Right atrium auricular region (tissue), 2 donors: Measurements from ENCODE around the gene UNC13C. TPM values are rescaled to one million over a fixed set of nuclear protein-coding genes. Genes with fewer than 3 reads are reported as not detected.

ENCODE experiments used
- DNase-seq: peaks from one replicate; pipeline ENCODE4 v3.0.0-alpha.2; 2019; ENCODE audit warnings: low spot score
- H3K27ac ChIP-seq, 2 donors: fragments of 200-600 bp; sonication (generic); 1 replicate in 1 of 2; 2 replicates in 1 of 2; pipeline ENCODE4 v1.5.1; 2016 to 2019
- H3K27me3 ChIP-seq, 2 donors: fragments of 200-600 bp; sonication (generic); one replicate each; pipeline versions ENCODE4 v1.5.1 to v1.6.0; 2017 to 2019
- H3K36me3 ChIP-seq: fragments of 200-600 bp; sonication (generic); one replicate; pipeline ENCODE4 v1.5.1; 2016
- H3K4me1 ChIP-seq, 2 donors: fragments of 200-600 bp; sonication (generic); one replicate each; pipeline versions ENCODE4 v1.5.1 to v1.6.0; 2017 to 2019
- H3K4me3 ChIP-seq, 2 donors: fragments of 200-600 bp; sonication (generic); 1 replicate in 1 of 2; 2 replicates in 1 of 2; pipeline ENCODE4 v1.5.1; 2017 to 2019; ENCODE audit warnings: mild to moderate bottlenecking in 1 of 2, moderate library complexity in 1 of 2
- H3K9me3 ChIP-seq, 2 donors: fragments of 200-600 bp; sonication (generic); one replicate each; pipeline ENCODE4 v1.5.1; 2019
- total RNA-seq, 2 donors: library from RNA; depleted of rRNA; stranded (reverse); fragments of >200 nt; gene quantifications; one replicate each; pipeline ENCODE4 v1.1.0, GENCODE V29; 2016
- TF ChIP-seq, protein P1 (sequence below), 2 donors: fragments of 200-600 bp; sonication (generic); IDR thresholded peaks; one replicate each; pipeline ENCODE4 v1.5.1; 2019; ENCODE audit warnings: antibody characterized with exemption in 2 of 2

Gene UNC13C
- total RNA-seq, 2 donors from 2014 or later = 0.19 to 0.31 TPM

DNA sequence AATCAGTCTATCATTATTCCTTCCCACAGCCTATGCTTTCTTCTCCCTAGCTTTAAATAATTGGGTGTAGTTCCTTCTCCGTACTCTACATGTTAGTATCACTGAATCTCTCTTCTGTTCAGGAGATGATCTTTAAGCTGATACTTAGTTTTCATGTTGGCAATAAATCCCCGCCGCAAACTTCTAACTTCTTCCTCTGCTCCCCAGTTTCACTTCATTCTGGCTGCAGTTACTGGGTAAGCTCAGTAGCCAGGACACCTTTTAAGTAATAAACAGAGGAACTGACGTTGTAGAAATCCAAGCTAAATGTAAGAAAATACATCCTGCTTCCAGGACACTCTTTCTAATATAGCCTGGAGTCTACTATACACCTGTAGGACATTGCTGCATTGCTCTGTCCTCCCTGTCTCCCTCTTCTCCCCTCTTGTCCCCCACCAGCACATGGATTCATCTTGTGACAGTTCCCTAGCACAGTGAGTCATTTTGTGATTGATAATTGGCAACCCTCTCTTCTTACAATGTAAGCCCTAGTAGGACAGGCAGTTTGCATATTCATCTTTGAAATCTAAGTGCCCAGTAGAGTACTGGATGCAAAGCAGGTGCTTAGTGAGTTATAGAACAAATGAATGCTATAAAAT, 598.2 kb downstream of the UNC13C start:
- no peaks in the 10 kb centered on the region for H3K27me3 ChIP-seq
- no peaks in the 10 kb centered on the region for H3K9me3 ChIP-seq
- H3K4me3 ChIP-seq = no peak overlapping the region
- H3K4me1 ChIP-seq = no peaks in the 10 kb centered on the region
- TF ChIP-seq, protein P1, sequence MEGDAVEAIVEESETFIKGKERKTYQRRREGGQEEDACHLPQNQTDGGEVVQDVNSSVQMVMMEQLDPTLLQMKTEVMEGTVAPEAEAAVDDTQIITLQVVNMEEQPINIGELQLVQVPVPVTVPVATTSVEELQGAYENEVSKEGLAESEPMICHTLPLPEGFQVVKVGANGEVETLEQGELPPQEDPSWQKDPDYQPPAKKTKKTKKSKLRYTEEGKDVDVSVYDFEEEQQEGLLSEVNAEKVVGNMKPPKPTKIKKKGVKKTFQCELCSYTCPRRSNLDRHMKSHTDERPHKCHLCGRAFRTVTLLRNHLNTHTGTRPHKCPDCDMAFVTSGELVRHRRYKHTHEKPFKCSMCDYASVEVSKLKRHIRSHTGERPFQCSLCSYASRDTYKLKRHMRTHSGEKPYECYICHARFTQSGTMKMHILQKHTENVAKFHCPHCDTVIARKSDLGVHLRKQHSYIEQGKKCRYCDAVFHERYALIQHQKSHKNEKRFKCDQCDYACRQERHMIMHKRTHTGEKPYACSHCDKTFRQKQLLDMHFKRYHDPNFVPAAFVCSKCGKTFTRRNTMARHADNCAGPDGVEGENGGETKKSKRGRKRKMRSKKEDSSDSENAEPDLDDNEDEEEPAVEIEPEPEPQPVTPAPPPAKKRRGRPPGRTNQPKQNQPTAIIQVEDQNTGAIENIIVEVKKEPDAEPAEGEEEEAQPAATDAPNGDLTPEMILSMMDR (IDR thresholded peaks at IDR 0.05) = no peak
- H3K36me3 ChIP-seq = no peaks in the 10 kb centered on the region
- DNase-seq = no peak
- no peak overlapping the region for H3K27ac ChIP-seq

DNA sequence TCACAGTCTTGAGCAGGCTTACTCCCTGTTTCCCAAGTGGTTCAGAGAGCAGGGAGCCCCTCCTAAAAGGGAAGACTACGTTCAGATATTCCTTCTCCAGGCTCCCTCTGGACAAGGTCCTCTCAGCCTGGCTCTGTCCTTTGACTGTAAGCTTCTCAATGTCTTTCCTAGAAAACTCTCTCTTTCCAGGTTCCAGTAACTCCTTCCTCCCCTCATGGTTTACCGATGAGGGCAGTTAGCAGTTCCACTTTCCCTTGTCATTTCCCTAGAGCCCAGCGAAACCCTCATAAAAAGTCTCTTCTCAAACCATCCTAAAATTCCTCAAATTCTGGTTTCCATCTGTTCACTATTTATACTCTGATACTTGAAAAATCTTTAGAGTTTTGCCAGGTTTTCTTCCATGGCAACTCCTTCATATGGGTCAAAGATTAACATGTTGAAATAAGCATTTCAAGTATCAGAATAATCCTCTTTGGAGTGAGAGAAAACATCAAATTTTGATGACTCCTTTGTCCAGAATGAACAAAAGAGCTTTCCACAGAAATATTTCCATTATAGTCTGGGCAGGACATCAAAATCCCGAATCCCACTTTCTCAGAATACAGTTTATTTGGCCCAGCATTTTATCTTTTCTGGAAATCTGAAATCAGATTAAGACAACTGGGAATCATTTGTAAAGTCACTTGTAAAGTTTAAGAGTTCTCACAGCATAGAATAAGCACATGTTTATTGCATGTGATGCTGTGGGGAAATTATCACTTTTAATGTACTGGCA, 599.4 kb downstream of the UNC13C start:
- TF ChIP-seq, protein P1 (IDR thresholded peaks at IDR 0.05) = no peak
- Histone ChIP-seq H3K27me3 (no peaks in the 10 kb centered on the region), H3K9me3 (no peaks in the 10 kb centered on the region), H3K4me1 (no peaks in the 10 kb centered on the region), H3K27ac (no peak overlapping the region), H3K36me3 (no peaks in the 10 kb centered on the region), H3K4me3 (no peak overlapping the region)
- no peak for DNase-seq

DNA sequence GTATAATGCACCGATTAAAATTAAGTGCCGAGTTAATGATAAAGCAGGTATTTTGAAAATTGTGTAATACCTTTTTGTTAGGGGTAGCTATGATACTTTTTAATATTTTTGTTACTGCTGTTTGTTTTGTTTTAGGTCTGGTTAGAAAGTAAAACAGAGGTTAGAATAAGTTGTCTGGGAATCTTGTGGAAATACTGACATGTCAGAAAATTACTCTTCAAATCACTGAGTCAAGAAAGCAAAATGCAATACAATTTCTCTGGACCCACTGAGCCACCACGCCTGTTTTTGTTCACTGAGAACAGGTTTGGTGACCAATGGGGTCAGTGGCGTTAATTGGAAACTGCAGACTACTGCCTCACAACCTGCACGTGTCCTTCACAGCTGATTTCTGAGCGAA, 601.6 kb downstream of the UNC13C start:
- Histone ChIP-seq H3K36me3 (no peaks in the 10 kb centered on the region), H3K9me3 (no peaks in the 10 kb centered on the region), H3K4me1 (no peaks in the 10 kb centered on the region), H3K27me3 (no peaks in the 10 kb centered on the region), H3K27ac (no peak overlapping the region), H3K4me3 (no peak overlapping the region)
- DNase-seq = no peak
- TF ChIP-seq, protein P1 (IDR thresholded peaks at IDR 0.05) = no peak

DNA sequence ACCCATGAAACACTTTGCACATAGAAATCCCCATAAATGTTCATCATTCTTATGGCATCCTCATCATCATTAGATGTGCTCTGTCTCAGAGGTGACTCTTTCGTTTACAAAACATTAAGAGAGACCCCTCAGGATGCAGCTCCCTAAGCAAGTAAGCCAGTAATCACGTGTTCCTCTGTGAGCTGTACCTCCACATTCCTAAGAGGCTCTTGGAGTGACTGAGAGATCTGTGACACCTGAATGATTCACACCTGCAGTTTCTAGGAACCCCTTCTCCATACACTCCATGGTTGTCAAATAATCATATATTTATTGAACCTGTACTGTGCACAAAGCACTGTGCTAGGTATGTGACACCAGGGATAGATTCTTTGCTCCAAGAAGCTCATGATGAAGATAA, 602.4 kb downstream of the UNC13C start:
- H3K4me1 ChIP-seq = no peaks in the 10 kb centered on the region
- H3K36me3 ChIP-seq = no peaks in the 10 kb centered on the region
- no peak overlapping the region for H3K4me3 ChIP-seq
- TF ChIP-seq, protein P1 (IDR thresholded peaks at IDR 0.05) = no peak
- H3K9me3 ChIP-seq = no peaks in the 10 kb centered on the region
- H3K27me3 ChIP-seq = no peaks in the 10 kb centered on the region
- H3K27ac ChIP-seq = no peak overlapping the region
- DNase-seq = no peak

DNA sequence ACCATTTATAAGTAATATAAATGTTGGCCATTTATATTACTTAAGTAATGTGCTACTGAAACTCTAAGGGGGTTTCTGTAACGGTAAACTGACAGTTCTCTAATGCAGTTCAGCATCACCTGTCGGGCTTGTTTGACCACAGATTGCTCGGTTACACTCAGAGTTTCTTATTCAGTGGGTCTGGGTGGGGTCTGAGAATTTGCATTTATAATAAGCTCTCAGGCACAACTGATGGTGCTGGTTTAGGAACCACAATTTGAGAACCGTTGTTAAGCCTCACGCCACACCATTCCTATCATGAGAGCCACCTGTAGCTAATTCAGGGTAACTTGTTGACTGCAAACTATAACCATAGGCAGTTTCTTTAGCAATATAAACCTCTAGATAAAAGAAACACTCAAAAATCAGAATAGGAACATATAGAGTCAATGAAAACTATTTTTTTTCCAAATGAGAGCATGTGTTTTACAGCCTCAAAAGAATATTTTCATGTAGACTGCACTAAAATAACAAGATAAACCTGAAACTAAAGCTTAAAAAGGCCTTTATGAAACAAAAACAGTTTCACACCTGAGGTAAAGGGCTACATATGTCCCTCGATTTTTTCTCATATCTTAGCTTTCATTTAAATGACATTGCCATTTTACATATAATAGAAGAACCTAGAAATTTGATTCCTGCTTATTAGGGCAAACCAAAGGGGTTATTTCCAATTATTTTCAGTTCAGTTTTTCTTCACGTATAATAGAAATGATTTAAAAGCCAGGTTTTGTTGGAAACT, 604.8 kb downstream of the UNC13C start:
- Histone ChIP-seq H3K27ac (no peak overlapping the region), H3K9me3 (no peaks in the 10 kb centered on the region), H3K36me3 (no peaks in the 10 kb centered on the region), H3K27me3 (no peaks in the 10 kb centered on the region), H3K4me3 (no peak overlapping the region), H3K4me1 (no peaks in the 10 kb centered on the region)
- TF ChIP-seq, protein P1 (IDR thresholded peaks at IDR 0.05) = no peak
- no peak for DNase-seq
